Cardiac septum (tissue), 1 donor: ENCODE data around the gene TECPR2. TPM values are rescaled to one million over a fixed set of nuclear protein-coding genes. Genes with fewer than 3 reads are reported as not detected.

Source experiments
- DNase-seq: peaks from one replicate; pipeline ENCODE4 v3.0.0-alpha.2; 2020; ENCODE audit warnings: low spot score
- intact Hi-C: fragments of 100-400 bp; cut with DNase I; formaldehyde crosslinking; loops from one replicate; pipeline ENCODE4 v1.14.0; 2022
- total RNA-seq: library from RNA; stranded (reverse); fragmentation: NEBNext Ultra II Directional; extraction: Animal tissue kit (Norgen Biotek cat#: 25700); gene quantifications from one replicate; pipeline ENCODE4 v1.2.1, GENCODE V29; 2021
- donor health status: DM: no; HTN: no; CAD: no.

Gene TECPR2
- total RNA-seq, 1 donor from 2014 or later: 28.0 TPM

DNA sequence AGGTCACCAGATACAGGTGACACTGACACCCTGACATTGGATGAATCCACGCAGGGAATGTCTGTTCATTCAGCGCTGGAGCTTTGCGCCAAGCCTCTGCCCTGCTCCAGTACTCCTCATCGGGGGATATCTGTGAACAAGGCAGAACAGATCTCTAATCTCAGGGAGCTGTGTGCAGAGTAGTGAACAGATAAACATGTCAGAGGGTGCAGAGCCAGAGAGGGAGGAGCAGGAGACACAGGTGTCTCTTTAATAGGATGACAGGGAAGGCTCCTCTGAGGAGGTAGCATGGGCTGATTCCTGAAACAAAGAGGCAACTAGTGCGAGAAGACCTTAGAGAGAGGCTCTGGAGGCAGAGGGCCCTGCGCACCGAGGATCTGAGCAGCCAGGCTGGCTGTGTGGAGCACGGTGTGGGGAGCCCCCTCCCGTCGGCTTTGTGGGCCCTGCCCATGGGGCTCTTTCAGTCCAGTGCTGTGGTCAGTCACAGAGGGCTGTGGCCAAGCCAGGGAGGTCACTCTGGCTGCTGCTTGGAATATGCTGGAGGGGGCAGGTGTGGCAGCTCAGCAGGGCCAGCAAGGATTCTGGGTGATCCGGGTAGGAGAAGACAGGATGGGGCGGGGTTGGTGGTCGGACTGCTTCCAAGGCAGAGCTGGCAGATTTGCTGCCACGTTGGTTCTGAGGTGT lies 55.6 kb downstream of the TECPR2 start:
- intact Hi-C loops: no loop called here

GRCh38 chr14:102418853-102419240 lies 56.1 kb downstream of the TECPR2 start:
- DNase-seq: no peak
- intact Hi-C loops: no loop called here

More for the DNA sequence above, 55.6 kb downstream of the TECPR2 start:
- DNase-seq: no peak

DNA sequence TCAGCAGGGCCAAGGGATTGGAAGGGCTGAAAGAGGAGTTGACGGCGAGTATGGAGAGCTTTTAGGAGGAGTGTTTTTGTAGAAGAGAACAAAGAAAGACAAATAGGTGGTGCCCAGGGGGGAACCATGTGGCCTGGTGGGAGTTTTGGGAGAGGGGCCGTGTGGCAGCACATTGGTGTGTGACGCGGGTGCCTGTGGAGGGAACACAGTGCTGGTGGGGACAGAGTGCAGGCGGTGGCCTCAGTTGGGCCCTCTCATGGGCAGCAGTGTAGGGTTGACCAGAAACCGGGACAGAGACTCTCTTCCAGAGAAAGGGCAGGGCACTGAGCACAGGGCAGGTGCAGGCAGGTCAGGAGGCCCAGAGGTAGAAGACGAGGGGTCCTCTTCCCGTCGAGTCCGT lies 56.5 kb downstream of the TECPR2 start:
- no peak for DNase-seq
- intact Hi-C loops: no loop called here

- no peak for DNase-seq
- intact Hi-C loops: no loop called here
Observed at GRCh38 chr14:102419716-102420115, 57.0 kb downstream of the TECPR2 start.

DNA sequence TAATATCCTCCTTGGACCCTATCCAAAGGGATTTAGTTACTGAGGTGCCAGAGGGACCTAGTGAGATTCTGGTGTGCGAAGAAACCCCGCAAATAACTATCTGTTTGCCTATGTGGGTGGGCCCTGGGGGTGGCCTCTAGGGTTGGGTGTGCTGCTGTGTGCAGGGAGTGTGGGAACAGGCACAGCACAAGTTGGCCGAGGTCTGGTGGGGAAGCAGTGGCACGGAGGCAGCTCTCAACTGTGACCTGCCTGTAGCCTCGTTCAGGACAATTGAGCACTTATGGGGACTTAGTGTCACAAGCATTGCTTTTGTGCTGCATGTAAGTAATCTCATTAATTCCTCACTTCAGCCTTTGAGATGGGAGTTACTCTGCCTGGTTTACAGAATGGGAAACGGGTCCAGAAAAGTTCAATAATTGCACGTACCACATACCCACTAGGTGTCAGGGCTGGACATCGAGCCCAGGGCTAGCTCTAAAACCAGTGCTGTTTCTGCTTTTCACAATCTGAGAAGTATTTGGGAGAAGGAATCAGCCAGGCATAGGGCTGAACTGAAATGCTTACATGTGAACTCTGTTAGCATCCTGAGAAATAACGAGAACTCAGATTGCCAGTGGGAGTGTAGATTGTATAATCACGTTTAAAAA lies 58.8 kb downstream of the TECPR2 start:
- no peak for DNase-seq

DNA sequence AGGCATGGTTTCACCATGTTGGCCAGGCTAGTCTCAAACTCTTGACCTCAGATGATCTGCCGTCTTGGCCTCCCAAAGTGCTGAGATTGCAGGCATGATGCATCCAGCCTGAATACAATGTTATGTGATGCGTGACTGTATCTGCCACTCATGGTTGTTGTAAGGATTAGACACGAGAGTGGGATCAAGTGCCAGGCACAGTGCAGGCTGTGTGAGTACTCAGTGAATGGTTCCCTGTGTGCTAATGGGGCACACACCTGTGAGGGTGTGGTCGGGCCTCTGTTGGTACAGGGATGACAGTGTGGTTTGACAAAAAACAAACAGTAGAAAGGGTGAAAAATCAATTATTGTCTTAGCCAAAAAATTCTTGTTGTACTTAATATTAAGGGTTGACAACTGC lies 61.8 kb downstream of the TECPR2 start:
- intact Hi-C loops: no loop called here
- no peak for DNase-seq

More for the DNA sequence above, 58.8 kb downstream of the TECPR2 start:
- intact Hi-C loops: no loop called here

GRCh38 chr14:102424923-102425322 lies 62.2 kb downstream of the TECPR2 start:
- intact Hi-C loops: no loop called here
- no peak for DNase-seq

- DNase-seq: no peak
- intact Hi-C loops: no loop called here
Observed at GRCh38 chr14:102426796-102427195, 64.1 kb downstream of the TECPR2 start.

DNA sequence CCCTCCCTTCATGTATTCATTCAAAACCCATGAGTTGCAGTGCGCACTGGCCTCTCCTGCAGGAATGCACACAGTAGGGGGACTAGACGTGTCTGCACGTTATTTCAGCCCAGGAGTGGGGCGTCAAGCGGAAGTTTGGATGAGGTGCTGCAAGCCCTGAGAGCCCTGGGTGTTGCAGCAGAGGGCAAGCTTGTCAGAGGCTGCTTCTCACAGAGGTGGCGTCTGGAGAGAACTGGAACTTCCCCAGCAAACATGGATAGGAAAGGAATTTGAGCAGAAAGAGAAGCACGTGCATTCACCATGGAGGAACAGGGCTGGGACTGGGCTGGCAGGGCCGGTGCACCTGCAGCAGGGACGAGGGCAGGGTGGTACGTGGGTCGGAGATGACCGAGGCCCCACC lies 64.9 kb downstream of the TECPR2 start:
- intact Hi-C loops: no loop called here
- DNase-seq: no peak

DNA sequence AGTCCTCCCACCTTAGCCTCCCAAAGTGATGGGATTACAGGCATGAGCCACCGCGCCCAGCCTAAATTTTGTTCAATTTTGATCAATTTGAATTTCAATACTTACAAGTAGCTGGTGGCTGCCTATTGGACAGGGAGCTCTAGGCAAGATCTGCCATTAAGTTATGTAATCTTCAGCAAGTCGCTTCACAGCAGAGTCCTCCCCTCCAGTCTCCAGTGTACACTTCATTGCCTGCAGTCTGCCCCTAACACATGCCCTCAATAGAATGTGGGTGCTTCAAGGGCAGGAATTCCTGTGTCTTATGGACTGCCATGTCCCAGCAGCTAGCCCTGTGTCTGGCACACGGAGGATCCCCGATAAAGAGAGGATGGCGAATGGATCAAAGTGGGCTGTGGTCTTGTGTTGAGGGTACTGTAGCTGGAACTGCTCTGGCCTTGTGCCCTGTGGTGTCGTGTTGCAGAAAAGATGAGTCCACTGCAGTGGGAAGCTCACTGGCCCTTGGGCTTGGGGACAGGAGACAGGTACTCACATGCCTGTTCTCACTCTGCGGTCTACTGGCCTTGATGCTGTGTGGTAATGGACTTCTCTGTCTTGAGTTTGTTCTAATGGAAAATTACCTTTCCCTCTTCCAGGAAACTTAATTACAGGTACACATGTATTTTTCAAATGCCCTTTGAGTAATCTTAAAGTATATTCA lies 67.6 kb downstream of the TECPR2 start:
- intact Hi-C loops: no loop called here
- DNase-seq: no peak

GRCh38 chr14:102431751-102432150 lies 69.0 kb downstream of the TECPR2 start:
- no peak for DNase-seq
- intact Hi-C loops: no loop called here

DNA sequence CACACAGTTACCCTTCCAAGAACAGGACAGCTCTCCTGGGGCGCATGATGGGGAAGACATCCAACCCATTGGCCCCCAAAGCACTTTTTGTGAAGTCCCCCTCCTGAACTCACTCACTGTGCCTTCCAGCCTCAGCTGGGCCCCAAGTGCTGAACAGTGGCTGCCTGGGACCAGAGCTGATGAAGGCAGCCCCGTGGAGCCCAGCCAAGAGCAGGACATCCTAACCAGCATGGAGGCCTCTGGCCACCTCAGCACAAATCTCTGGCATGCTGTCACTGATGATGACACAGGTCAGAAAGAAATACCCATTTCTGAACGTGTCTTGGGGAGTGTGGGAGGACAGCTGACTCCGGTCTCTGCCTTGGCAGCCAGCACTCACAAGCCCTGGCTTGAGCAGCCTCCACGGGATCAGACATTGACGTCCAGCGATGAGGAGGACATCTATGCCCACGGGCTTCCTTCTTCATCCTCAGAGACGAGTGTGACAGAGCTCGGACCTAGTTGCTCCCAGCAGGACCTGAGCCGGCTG lies 72.0 kb downstream of the TECPR2 start:
- intact Hi-C loops: no loop called here
- DNase-seq: no peak

GRCh38 chr14:102437997-102438915 lies 75.5 kb downstream of the TECPR2 start:
- intact Hi-C loops: loop anchor here (1.0 kb wide), 1 partner anchor 79 kb away; no protein-coding TSS in a partner anchor
- peak; percentile 91 for DNase-seq

GRCh38 chr14:102439556-102439955 lies 76.8 kb downstream of the TECPR2 start:
- intact Hi-C loops: no loop called here

GRCh38 chr14:102440392-102440791 lies 77.7 kb downstream of the TECPR2 start:
- intact Hi-C loops: no loop called here
- DNase-seq: no peak

More at GRCh38 chr14:102439556-102439955, 76.8 kb downstream of the TECPR2 start:
- no peak for DNase-seq

- intact Hi-C loops: no loop called here
- no peak for DNase-seq
Observed at GRCh38 chr14:102442241-102443211, 79.8 kb downstream of the TECPR2 start.

DNA sequence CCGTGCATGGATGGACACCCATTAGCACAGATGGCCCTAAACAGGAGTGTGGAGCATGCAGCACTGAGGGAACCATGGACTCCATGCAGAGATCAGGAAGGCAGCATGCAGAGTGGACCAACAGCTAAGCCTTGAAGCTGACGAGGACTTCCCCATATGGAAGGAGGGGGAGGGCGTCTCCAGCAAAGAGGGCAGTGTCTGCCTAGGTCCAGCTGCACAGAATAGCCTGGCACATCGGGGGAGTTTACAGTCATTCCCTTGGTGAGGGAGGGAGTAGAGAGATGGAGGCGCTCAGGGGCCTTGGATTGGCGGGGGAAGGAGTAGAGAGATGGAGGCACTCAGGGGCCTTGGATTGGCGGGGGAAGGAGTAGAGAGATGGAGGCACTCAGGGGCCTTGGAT lies 82.3 kb downstream of the TECPR2 start:
- intact Hi-C loops: no loop called here
- no peak for DNase-seq

GRCh38 chr14:102445641-102446040 lies 82.9 kb downstream of the TECPR2 start:
- no peak for DNase-seq
- intact Hi-C loops: no loop called here
